ENCODE results near the gene XRCC3.

Gene XRCC3

GRCh38 chr14:103743691-103744090 lies 28.4 kb upstream of the XRCC3 start:
- Mint-ChIP-seq H3K36me3 (ENCODE audit: low read depth) (no peaks in the 10 kb centered on the region), H3K9me3 (no peaks in the 10 kb centered on the region), H3K27me3 (peaks cover 2% of the 10 kb centered on the region), H3K4me1 (ENCODE audit: low read depth) (peaks cover 30% of the 10 kb centered on the region), H3K27ac (no peak overlapping the region), H3K4me3 (no peak overlapping the region)
- intact Hi-C loops (cut with micrococcal nuclease): no loop called here

DNA sequence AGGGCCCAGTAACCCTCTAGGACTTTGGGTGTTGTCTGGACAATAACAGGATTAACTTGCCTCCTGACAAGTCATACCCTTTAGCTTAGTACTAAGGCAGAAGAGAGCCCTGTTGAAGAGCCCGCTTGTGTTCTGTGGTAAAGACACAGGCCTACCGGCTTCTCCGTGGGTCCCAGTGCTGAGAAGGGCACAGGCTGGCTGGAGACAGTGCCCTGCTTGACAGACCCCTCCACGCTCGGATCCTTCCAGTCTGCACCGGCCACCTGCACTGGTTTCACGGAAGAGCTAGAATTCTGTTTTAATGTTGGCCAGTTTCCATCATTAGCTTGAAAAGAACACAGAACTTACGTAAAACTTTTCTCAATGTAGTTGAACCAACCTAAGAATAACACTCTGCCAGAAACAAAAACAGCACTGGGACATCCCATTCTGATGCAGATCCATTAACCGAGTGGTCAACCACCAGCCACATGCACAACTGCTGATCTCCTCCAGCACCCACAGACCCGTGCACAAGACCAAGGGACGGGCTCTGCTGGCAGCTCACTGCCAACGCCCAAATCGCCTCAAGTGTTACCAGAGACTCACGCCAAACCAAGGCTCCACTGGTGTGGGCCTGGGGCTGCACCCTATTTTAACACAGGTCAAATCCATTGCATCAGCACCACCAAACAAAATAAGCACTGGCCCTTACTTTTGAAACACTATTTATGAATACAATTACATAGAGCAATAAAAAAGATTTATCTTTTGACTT lies 27.4 kb upstream of the XRCC3 start:
- no peak overlapping the region for H3K4me3 Mint-ChIP-seq
- H3K9me3 Mint-ChIP-seq: no peaks in the 10 kb centered on the region
- H3K27me3 Mint-ChIP-seq: peaks cover 2% of the 10 kb centered on the region
- no peaks in the 10 kb centered on the region for H3K36me3 Mint-ChIP-seq (ENCODE audit: low read depth)
- no peak overlapping the region for H3K27ac Mint-ChIP-seq
- peaks cover 30% of the 10 kb centered on the region for H3K4me1 Mint-ChIP-seq (ENCODE audit: low read depth)
- intact Hi-C loops (cut with micrococcal nuclease): no loop called here

DNA sequence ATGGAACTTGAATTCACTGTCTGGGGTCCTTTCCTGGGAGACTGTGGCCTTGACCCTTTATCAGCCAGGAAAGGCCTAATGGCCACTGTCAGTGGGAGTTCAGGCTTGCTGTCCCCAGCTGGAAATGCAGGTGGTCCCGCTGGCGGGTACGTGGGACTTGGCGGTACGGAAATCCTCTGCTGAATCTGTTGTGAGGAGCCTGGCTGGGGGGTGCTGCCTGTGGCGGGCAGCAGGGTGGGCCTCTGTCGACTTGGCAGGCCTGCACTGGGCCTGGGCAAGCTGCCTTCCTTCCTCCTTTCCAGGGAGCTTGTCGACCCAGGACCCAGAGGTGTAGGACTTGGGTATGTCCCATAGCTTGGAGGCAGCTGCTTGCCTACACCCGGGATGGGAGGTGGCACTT lies 26.6 kb upstream of the XRCC3 start:
- intact Hi-C loops (cut with micrococcal nuclease): no loop called here
- Mint-ChIP-seq H3K27me3 (peaks cover 2% of the 10 kb centered on the region), H3K4me1 (ENCODE audit: low read depth) (peaks cover 27% of the 10 kb centered on the region)

DNA sequence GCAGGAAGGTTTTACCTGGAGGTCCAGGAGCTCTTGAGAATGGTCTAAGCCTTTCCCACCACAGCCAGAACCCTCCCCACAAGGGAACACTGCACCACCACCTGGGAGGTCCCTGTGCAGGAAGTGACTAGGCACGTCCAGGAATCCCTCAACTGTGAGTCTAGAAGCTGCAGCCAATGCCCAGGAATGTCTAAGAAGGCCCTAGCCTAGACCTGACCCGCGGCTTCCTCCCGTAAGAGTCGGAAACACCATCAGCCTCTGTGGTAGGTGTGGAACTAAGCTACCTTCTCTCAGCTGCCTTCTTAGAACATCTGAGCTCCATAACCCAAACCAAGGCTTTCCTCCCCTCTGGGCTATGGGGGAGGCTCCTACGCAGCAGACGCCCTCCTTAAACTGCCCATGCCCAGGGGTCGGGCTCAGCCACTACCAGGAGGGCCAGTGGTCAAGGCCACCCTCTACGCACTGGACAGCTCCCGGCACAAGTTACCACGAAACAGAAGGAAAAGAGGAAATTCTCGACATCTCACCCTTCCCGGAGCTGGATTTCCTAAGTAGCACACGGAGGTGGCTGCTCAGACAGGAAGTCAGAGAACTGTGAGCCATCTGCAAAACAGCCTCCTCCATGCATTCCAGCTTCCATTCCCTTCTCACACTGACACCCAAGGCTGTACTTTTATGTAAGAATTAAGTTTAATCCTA lies 25.9 kb upstream of the XRCC3 start:
- Mint-ChIP-seq H3K27me3 (peaks cover 2% of the 10 kb centered on the region), H3K27ac (no peak overlapping the region), H3K9me3 (no peaks in the 10 kb centered on the region), H3K36me3 (ENCODE audit: low read depth) (no peaks in the 10 kb centered on the region), H3K4me1 (ENCODE audit: low read depth) (peaks cover 19% of the 10 kb centered on the region), H3K4me3 (no peak overlapping the region)
- intact Hi-C loops (cut with micrococcal nuclease): no loop called here

More for the DNA sequence above, 26.6 kb upstream of the XRCC3 start:
- Mint-ChIP-seq H3K9me3 (no peaks in the 10 kb centered on the region), H3K27ac (no peak overlapping the region), H3K36me3 (ENCODE audit: low read depth) (no peaks in the 10 kb centered on the region), H3K4me3 (no peak overlapping the region)

DNA sequence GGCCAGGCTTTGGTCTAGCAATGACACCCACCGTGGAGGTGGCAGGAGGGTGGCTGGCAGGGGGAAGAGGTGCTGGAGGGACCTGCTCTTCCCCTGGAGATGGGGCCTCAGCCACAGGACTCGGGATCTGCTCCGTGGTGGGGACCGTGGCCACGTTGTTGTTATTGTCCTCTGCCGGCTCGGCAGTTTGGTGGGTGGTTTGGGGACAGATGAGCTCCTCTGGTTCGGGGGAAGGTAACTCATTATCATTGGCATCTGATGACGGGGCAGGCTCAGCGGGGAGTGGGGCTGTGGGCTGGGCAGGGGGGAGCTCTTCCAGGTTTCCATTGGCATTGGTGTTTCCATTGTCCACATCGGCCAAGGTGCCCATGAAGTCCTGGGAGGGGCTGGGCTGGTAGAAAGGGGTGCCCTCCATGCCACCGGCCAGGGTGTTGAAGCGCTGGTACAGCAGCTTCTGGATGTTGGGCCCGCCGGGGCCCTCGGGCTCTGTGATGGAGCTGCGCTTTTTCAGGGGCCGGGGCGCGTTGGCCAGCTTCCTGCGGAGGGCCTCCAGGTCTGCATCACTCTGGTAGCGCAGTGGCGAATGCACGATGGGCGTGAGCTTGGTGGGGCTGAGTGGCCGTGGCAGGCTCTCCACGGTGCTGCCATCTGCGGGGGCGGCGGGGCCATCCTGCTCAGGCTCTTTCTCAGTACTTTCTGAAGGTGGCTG lies 24.7 kb upstream of the XRCC3 start:
- Mint-ChIP-seq H3K9me3 (no peaks in the 10 kb centered on the region), H3K27me3 (peaks cover 2% of the 10 kb centered on the region), H3K36me3 (ENCODE audit: low read depth) (peaks cover 5% of the 10 kb centered on the region), H3K4me3 (no peak overlapping the region), H3K27ac (no peak overlapping the region), H3K4me1 (ENCODE audit: low read depth) (peaks cover 10% of the 10 kb centered on the region)
- intact Hi-C loops (cut with micrococcal nuclease): no loop called here

DNA sequence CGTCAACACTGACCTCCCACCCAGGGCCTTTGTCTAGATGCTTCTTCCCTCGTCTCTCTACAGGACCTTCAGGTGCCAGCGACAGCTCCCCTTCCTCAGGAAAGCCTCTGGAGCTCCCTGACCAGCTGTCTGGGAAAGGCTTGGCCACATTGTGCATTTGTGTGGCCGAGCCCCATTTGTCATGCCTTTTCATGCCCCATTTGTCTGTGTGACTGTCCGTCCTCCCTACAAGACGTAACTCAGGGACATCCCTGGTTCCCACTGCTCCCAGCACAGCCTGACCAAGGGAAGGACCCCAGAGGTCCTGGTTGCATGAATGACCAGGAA lies 24.2 kb upstream of the XRCC3 start:
- H3K27me3 Mint-ChIP-seq: no peaks in the 10 kb centered on the region
- H3K4me3 Mint-ChIP-seq: no peak overlapping the region
- intact Hi-C loops (cut with micrococcal nuclease): no loop called here
- H3K27ac Mint-ChIP-seq: no peak overlapping the region
- peaks cover 10% of the 10 kb centered on the region for H3K4me1 Mint-ChIP-seq (ENCODE audit: low read depth)
- H3K9me3 Mint-ChIP-seq: no peaks in the 10 kb centered on the region
- H3K36me3 Mint-ChIP-seq (ENCODE audit: low read depth): peaks cover 10% of the 10 kb centered on the region

- Mint-ChIP-seq H3K27me3 (no peaks in the 10 kb centered on the region), H3K27ac (no peak overlapping the region), H3K9me3 (no peaks in the 10 kb centered on the region), H3K4me1 (ENCODE audit: low read depth) (peaks cover 10% of the 10 kb centered on the region), H3K4me3 (no peak overlapping the region), H3K36me3 (ENCODE audit: low read depth) (peaks cover 15% of the 10 kb centered on the region)
- intact Hi-C loops (cut with micrococcal nuclease): no loop called here
These were observed 23.6 kb upstream of the XRCC3 start for GRCh38 chr14:103738701-103739451.

GRCh38 chr14:103738166-103738565 lies 22.9 kb upstream of the XRCC3 start:
- H3K36me3 Mint-ChIP-seq (ENCODE audit: low read depth): peaks cover 22% of the 10 kb centered on the region
- intact Hi-C loops (cut with micrococcal nuclease): no loop called here

GRCh38 chr14:103737432-103738045 lies 22.3 kb upstream of the XRCC3 start:
- Mint-ChIP-seq H3K4me1 (ENCODE audit: low read depth) (peaks cover 10% of the 10 kb centered on the region), H3K4me3 (no peak overlapping the region)
- intact Hi-C loops (cut with micrococcal nuclease): no loop called here

More at GRCh38 chr14:103738166-103738565, 22.9 kb upstream of the XRCC3 start:
- Mint-ChIP-seq H3K27ac (no peak overlapping the region), H3K9me3 (no peaks in the 10 kb centered on the region), H3K27me3 (no peaks in the 10 kb centered on the region), H3K4me3 (no peak overlapping the region), H3K4me1 (ENCODE audit: low read depth) (peaks cover 10% of the 10 kb centered on the region)

DNA sequence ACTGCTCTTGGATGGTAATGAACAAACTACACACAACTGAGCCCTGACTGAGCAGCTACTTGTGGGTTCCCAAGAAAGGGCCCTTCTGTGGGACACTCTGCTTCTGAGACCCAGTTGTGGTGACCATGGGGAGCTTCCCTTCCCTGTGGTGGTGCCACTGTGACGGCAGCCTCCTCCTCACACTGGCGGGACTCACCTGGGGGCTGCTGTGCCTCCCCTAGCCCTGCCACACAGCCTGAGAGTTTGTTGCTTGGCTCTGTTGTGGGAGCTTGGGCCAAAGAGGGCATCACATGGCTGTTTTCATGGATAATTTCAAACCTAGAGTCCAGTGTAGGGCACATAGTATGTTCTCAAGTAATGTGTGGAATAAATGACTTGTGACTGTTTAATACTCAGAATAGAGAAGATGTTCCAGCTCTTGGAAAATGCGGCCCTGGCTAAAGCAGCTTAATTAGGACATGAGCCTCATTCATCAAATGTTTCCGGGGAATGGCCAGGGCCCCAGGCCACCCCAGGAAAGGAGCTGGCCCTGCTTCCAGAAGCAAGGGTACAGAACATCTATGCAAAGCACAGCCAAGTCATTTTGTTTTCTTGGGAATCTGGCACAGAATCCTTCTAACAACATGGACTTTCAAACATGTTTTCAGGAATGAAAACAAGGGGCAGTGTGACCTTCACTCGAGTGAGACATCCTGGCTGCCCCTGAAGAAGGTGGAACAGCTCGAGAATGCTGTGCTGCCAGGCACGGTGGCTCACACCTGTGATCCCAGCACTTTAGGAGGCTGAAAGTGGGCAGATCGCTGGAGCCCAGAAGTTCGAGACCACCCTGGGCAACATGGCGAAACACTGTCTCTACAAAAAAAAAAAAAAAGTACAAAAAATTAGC lies 21.5 kb upstream of the XRCC3 start:
- Mint-ChIP-seq H3K27ac (no peak overlapping the region), H3K4me1 (ENCODE audit: low read depth) (peaks cover 9% of the 10 kb centered on the region), H3K36me3 (ENCODE audit: low read depth) (peaks cover 35% of the 10 kb centered on the region), H3K9me3 (no peaks in the 10 kb centered on the region), H3K27me3 (no peaks in the 10 kb centered on the region), H3K4me3 (no peak overlapping the region)
- intact Hi-C loops (cut with micrococcal nuclease): no loop called here

More at GRCh38 chr14:103737432-103738045, 22.3 kb upstream of the XRCC3 start:
- Mint-ChIP-seq H3K36me3 (ENCODE audit: low read depth) (peaks cover 28% of the 10 kb centered on the region), H3K9me3 (no peaks in the 10 kb centered on the region), H3K27me3 (no peaks in the 10 kb centered on the region), H3K27ac (no peak overlapping the region)

- Mint-ChIP-seq H3K27me3 (no peaks in the 10 kb centered on the region), H3K36me3 (ENCODE audit: low read depth) (peaks cover 42% of the 10 kb centered on the region), H3K4me1 (ENCODE audit: low read depth) (peaks cover 1% of the 10 kb centered on the region), H3K9me3 (no peaks in the 10 kb centered on the region), H3K27ac (no peak overlapping the region), H3K4me3 (no peak overlapping the region)
- intact Hi-C loops (cut with micrococcal nuclease): no loop called here
These were observed 20.7 kb upstream of the XRCC3 start for GRCh38 chr14:103735815-103736545.

DNA sequence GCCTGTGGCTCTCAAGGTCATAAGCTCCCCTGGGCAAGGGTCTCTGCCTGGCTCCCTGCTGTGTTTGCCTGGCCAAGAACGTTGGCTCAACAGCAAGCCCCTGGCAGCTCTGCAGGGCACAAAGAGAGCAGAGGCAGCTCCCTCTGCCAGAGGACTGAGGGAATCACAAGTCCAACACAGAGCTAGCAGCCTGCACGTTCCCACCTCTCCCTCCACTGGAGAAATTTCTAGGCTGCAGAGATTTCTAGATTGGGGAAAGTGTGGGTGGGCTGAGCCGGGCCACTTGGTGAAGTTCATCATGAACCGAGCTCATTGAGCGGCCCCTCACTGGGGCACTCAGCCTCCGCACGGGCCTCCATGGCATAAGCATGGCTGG lies 20.2 kb upstream of the XRCC3 start:
- intact Hi-C loops (cut with micrococcal nuclease): no loop called here

More for the DNA sequence above, 20.2 kb upstream of the XRCC3 start:
- Mint-ChIP-seq H3K36me3 (ENCODE audit: low read depth) (peaks cover 47% of the 10 kb centered on the region), H3K27ac (no peak overlapping the region), H3K4me1 (ENCODE audit: low read depth) (no peaks in the 10 kb centered on the region), H3K4me3 (no peak overlapping the region), H3K9me3 (no peaks in the 10 kb centered on the region), H3K27me3 (no peaks in the 10 kb centered on the region)
